ENCODE results near the gene SMOC1.

The SMOC1 gene

GRCh38 chr14:70047598-70048312 lies 168.5 kb downstream of the SMOC1 start:
- DNase-seq: no peak

- no peak for DNase-seq
Observed at GRCh38 chr14:70048313-70048654, 169.1 kb downstream of the SMOC1 start.

- DNase-seq: no peak
Observed at GRCh38 chr14:70049605-70050004, 170.4 kb downstream of the SMOC1 start.

GRCh38 chr14:70050136-70050535 lies 170.9 kb downstream of the SMOC1 start:
- DNase-seq: no peak

GRCh38 chr14:70052990-70053389 lies 173.8 kb downstream of the SMOC1 start:
- peak; percentile 61 for DNase-seq

GRCh38 chr14:70057519-70058136 lies 178.4 kb downstream of the SMOC1 start:
- no peak for DNase-seq

GRCh38 chr14:70059545-70059944 lies 180.3 kb downstream of the SMOC1 start:
- no peak for DNase-seq

GRCh38 chr14:70061108-70061507 lies 181.9 kb downstream of the SMOC1 start:
- no peak for DNase-seq

- no peak for DNase-seq
Observed at GRCh38 chr14:70064136-70064865, 185.1 kb downstream of the SMOC1 start.

GRCh38 chr14:70067810-70068209 lies 188.6 kb downstream of the SMOC1 start:
- no peak for DNase-seq

GRCh38 chr14:70069186-70069585 lies 190.0 kb downstream of the SMOC1 start:
- no peak for DNase-seq

- peak; percentile 52 for DNase-seq
Observed at GRCh38 chr14:70073924-70074566, 194.8 kb downstream of the SMOC1 start.

GRCh38 chr14:70077005-70077404 lies 197.8 kb downstream of the SMOC1 start:
- no peak for DNase-seq

- no peak for DNase-seq
Observed at GRCh38 chr14:70077720-70078119, 198.5 kb downstream of the SMOC1 start.

GRCh38 chr14:70078329-70078728 lies 199.1 kb downstream of the SMOC1 start:
- no peak for DNase-seq

GRCh38 chr14:70080076-70080475 lies 200.9 kb downstream of the SMOC1 start:
- DNase-seq: no peak

Data from right forelimb (tissue), 1 donor.